GM23248 (cell line): Measurements from ENCODE around the gene PDZRN4. TPM values are rescaled to one million over a fixed set of nuclear protein-coding genes. Genes with fewer than 3 reads are reported as not detected.

Experiments
- DNase-seq: peaks from one replicate; pipeline ENCODE4 v3.0.0-alpha.2; 2015
- H2AFZ ChIP-seq: fragments of 200-600 bp; sonication (generic); 2 replicates; pipeline ENCODE4 v1.6.1; 2016; ENCODE audit warnings: antibody characterized with exemption
- H3F3A ChIP-seq: fragments of 200-600 bp; sonication (generic); 2 replicates; pipeline ENCODE4 v1.6.1; 2016; ENCODE audit warnings: mild to moderate bottlenecking, antibody characterized with exemption, mixed run types; ENCODE audit not compliant: insufficient read depth
- H3K27ac ChIP-seq: fragments of 200-600 bp; sonication (generic); 2 replicates; pipeline ENCODE4 v1.5.1; 2016; ENCODE audit warnings: mild to moderate bottlenecking
- H3K27me3 ChIP-seq: fragments of 200-600 bp; sonication (generic); replicated peaks from 2 replicates; pipeline ENCODE4 v1.6.1; 2016; ENCODE audit warnings: mild to moderate bottlenecking; ENCODE audit not compliant: insufficient read depth
- H3K36me3 ChIP-seq: fragments of 200-600 bp; sonication (generic); 2 replicates; pipeline ENCODE4 v1.6.1; 2016; ENCODE audit warnings: low read depth, mild to moderate bottlenecking
- H3K4me1 ChIP-seq: fragments of 200-600 bp; sonication (generic); 2 replicates; pipeline ENCODE4 v1.6.1; 2016; ENCODE audit warnings: mild to moderate bottlenecking; ENCODE audit not compliant: insufficient read depth
- H3K4me2 ChIP-seq: fragments of 200-600 bp; sonication (generic); one replicate; pipeline ENCODE4 v1.6.1; 2016; ENCODE audit warnings: mild to moderate bottlenecking; ENCODE audit not compliant: unreplicated experiment
- H3K4me3 ChIP-seq: fragments of 200-600 bp; sonication (generic); 2 replicates; pipeline ENCODE4 v1.5.1; 2016; ENCODE audit warnings: mild to moderate bottlenecking
- H3K79me2 ChIP-seq: fragments of 200-600 bp; sonication (generic); 2 replicates; pipeline ENCODE4 v1.6.1; 2016; ENCODE audit warnings: mild to moderate bottlenecking; ENCODE audit not compliant: insufficient read depth
- H3K9ac ChIP-seq: fragments of 200-600 bp; sonication (generic); 2 replicates; pipeline ENCODE4 v1.6.1; 2016; ENCODE audit warnings: mild to moderate bottlenecking
- H3K9me2 ChIP-seq: fragments of 200-600 bp; sonication (generic); 2 replicates; pipeline ENCODE4 v1.6.1; 2016; ENCODE audit warnings: mixed run types, mild to moderate bottlenecking, moderate library complexity; ENCODE audit not compliant: insufficient read depth
- H3K9me3 ChIP-seq: fragments of 200-600 bp; sonication (generic); one replicate; pipeline ENCODE4 v1.6.1; 2017; ENCODE audit warnings: low read depth
- H4K20me1 ChIP-seq: fragments of 200-600 bp; sonication (generic); 2 replicates; pipeline ENCODE4 v1.6.0; 2016; ENCODE audit not compliant: insufficient read depth
- EZH2 ChIP-seq: fragments of 200-600 bp; sonication (generic); IDR thresholded peaks from 2 replicates; pipeline ENCODE4 v1.6.1; 2018; ENCODE audit warnings: antibody characterized with exemption, mild to moderate bottlenecking; ENCODE audit not compliant: insufficient read depth, poor library complexity, severe bottlenecking
- EZH2phosphoT487 ChIP-seq: fragments of 200-600 bp; sonication (generic); IDR thresholded peaks from 2 replicates; pipeline ENCODE4 v1.6.1; 2018; ENCODE audit warnings: antibody characterized with exemption, moderate library complexity, mild to moderate bottlenecking, low read depth; ENCODE audit not compliant: insufficient read depth
- WGBS, 2 experiments: methylation state at CpG; one replicate each; pipeline ENCODE4 v1.1.6; 2015 to 2017; ENCODE audit warnings: low lambda C conversion rate in 2 of 2, low coverage in 1 of 2; ENCODE audit errors: missing lambda C conversion rate in 2 of 2; 5-methylcytosine and 5-hydroxymethylcytosine counted together
- in situ Hi-C: fragments of 300-500 bp; cut with MboI; formaldehyde crosslinking; loops from 2 replicates; pipeline ENCODE4 v1.15.0; 2020
- polyA plus RNA-seq: library from polyadenylated mRNA; unstranded; fragments of >200 nt; fragmentation: Nextera tagmentation; extraction: Ambion mirVana; gene quantifications from 2 replicates; pipeline ENCODE4 v1.2.1, GENCODE V29; 2016
- total RNA-seq: library from RNA; depleted of rRNA; stranded (reverse); fragments of >200 nt; shearing (Covaris generic); gene quantifications from 2 replicates; pipeline ENCODE4 v1.2.3, GENCODE V29; 2014

The PDZRN4 gene
- total and polyA plus RNA-seq, 2 experiments from 2014 or later, result not detected

DNA sequence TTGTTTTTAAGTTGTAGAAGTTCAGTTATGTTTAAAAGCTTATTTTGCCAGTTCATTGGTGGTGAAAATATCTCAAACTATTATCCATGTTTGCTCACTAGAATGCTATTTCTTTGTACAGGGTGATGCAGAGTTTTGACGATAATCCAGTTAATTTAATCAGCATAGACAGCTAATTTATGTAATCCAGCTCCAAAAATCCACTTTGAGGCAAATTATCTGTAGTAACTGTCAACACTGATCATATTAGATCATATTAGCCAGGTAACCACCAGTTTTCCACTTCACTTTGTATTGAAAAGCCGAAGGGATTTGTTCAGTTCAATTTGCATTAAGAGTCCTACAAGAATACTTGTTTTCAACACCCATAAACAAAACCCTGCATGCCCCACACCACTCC lies 378.6 kb downstream of the PDZRN4 start:
- H3K4me2 ChIP-seq, result no peak overlapping the region
- H3K9me2 ChIP-seq, result no peaks in the 10 kb centered on the region
- no peak overlapping the region for H3K4me3 ChIP-seq
- WGBS, 2 experiments, result 55 to 60% methylated on average over 2 of the region's 2 CpGs
- no peaks in the 10 kb centered on the region for H3K36me3 ChIP-seq
- no peaks in the 10 kb centered on the region; the same call in none of the 2 replicates for H3K27me3 ChIP-seq
- no peak for DNase-seq
- H4K20me1 ChIP-seq, result no peaks in the 10 kb centered on the region
- H3K4me1 ChIP-seq, result no peaks in the 10 kb centered on the region
- H3K9me3 ChIP-seq, result no peaks in the 10 kb centered on the region
- in situ Hi-C loops, result no loop called here
- H2AFZ ChIP-seq, result no peak overlapping the region
- H3K27ac ChIP-seq, result no peak overlapping the region
- no peak for TF ChIP-seq EZH2phosphoT487
- TF ChIP-seq EZH2, result no peak
- H3F3A ChIP-seq, result no peaks in the 10 kb centered on the region
- no peak overlapping the region for H3K9ac ChIP-seq
- H3K79me2 ChIP-seq, result no peaks in the 10 kb centered on the region

DNA sequence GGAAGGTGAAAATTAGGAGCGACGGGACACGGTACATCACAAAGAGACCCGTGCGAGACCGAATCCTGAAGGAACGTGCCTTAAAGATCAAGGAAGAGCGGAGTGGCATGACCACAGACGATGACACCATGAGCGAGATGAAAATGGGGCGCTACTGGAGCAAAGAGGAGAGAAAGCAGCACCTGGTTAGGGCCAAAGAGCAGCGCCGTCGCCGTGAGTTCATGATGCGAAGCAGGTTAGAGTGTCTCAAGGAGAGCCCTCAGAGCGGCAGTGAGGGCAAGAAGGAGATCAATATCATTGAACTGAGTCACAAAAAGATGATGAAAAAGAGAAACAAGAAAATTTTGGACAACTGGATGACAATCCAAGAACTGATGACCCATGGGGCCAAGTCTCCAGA lies 385.3 kb downstream of the PDZRN4 start:
- no peak overlapping the region for H3K27ac ChIP-seq
- DNase-seq, result no peak
- no peak overlapping the region for H2AFZ ChIP-seq
- no peaks in the 10 kb centered on the region for H3K27me3 ChIP-seq
- H3K4me3 ChIP-seq, result no peak overlapping the region
- no peaks in the 10 kb centered on the region for H3F3A ChIP-seq
- no peaks in the 10 kb centered on the region for H3K4me1 ChIP-seq
- H3K4me2 ChIP-seq, result no peak overlapping the region
- in situ Hi-C loops, result no loop called here
- H3K79me2 ChIP-seq, result no peaks in the 10 kb centered on the region
- no peak overlapping the region for H3K9ac ChIP-seq
- no peaks in the 10 kb centered on the region for H3K36me3 ChIP-seq
- no peaks in the 10 kb centered on the region for H3K9me3 ChIP-seq
- H3K9me2 ChIP-seq, result no peaks in the 10 kb centered on the region
- TF ChIP-seq EZH2, result no peak
- TF ChIP-seq EZH2phosphoT487, result no peak
- H4K20me1 ChIP-seq, result no peaks in the 10 kb centered on the region
- WGBS, 2 experiments, result 74 to 76% methylated on average over 17 of the region's 17 CpGs

DNA sequence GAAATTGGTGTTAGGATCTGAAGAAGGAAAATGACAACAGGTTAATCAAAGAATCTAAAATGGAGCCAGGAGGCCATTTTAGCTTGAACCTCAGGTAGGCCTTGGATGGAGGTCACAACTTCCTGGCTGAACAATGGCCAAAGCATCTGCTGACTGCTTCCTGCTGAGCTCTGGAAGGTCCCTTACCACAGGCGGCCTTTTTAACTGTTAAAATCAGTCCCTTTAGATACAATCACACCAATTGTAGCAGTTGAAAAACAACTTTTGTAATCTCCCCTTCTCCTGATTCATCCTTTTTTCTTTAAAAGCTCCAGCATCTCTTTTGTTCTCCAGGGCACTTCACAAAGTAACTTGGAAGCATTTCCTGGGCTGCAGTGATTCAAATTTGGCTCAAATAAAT lies 388.8 kb downstream of the PDZRN4 start:
- DNase-seq, result no peak
- H3K4me2 ChIP-seq, result no peak overlapping the region

DNA sequence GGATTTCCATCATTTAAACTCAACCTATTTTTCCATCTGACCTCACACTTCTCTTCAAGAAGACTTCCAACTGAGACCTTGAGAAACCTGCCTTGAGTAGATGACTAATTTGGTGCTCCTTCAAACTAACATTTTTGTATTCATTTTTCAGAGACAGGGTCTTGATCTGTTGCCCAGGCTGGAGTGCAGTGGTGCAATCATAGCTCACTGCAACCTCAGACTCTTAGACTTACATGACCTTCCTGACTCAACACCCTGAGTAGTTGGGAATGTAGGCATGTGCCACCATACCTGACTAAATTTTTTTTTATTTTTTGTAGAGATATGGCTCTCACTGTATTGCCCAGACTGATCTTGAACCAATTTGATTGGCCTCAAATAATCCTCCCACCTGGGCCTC lies 389.9 kb downstream of the PDZRN4 start:
- no peaks in the 10 kb centered on the region for H3K4me1 ChIP-seq
- H3K36me3 ChIP-seq, result no peaks in the 10 kb centered on the region
- in situ Hi-C loops, result no loop called here
- no peak overlapping the region for H2AFZ ChIP-seq
- DNase-seq, result no peak
- TF ChIP-seq EZH2 (no peak), EZH2phosphoT487 (no peak)
- no peaks in the 10 kb centered on the region for H3K79me2 ChIP-seq
- no peak overlapping the region for H3K4me2 ChIP-seq
- no peaks in the 10 kb centered on the region for H3F3A ChIP-seq
- H4K20me1 ChIP-seq, result no peaks in the 10 kb centered on the region
- no peak overlapping the region for H3K9ac ChIP-seq
- no peak overlapping the region for H3K4me3 ChIP-seq
- no peaks in the 10 kb centered on the region for H3K9me3 ChIP-seq
- no peaks in the 10 kb centered on the region for H3K9me2 ChIP-seq
- no peak overlapping the region for H3K27ac ChIP-seq
- no peaks in the 10 kb centered on the region for H3K27me3 ChIP-seq

More for the DNA sequence above, 388.8 kb downstream of the PDZRN4 start:
- Histone ChIP-seq H2AFZ (no peak overlapping the region), H3K27me3 (no peaks in the 10 kb centered on the region), H3K9me2 (no peaks in the 10 kb centered on the region), H3K27ac (no peak overlapping the region), H3K36me3 (no peaks in the 10 kb centered on the region), H3K9me3 (no peaks in the 10 kb centered on the region), H3F3A (no peaks in the 10 kb centered on the region), H3K79me2 (no peaks in the 10 kb centered on the region), H4K20me1 (no peaks in the 10 kb centered on the region), H3K9ac (no peak overlapping the region), H3K4me1 (no peaks in the 10 kb centered on the region), H3K4me3 (no peak overlapping the region)
- no peak for TF ChIP-seq EZH2phosphoT487
- no peak for TF ChIP-seq EZH2
- 38 to 41% methylated on average over 1 of the region's 1 CpG for WGBS, 2 experiments
- in situ Hi-C loops, result no loop called here

DNA sequence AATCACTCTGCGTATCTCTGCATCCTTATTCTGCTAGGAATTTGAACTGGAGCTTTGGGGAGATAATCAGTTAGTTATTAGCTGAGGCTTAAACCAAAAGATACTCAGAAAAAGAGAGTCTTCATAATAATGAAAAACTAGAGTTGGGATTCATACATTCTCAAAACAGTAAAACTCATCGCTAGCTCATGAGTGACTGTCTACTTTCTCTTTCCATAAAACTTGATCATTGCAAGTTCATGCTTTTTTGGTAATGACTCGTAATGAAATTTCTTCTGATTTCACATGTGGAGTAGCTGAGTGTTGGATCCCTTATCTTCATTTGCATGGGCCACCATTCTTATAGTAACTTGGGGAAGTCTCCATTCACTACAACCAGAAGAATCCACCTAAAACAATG lies 397.7 kb downstream of the PDZRN4 start:
- no peaks in the 10 kb centered on the region for H3K27me3 ChIP-seq
- H3K4me2 ChIP-seq, result no peak overlapping the region
- H3K9ac ChIP-seq, result no peak overlapping the region
- no peak overlapping the region for H2AFZ ChIP-seq
- no peak overlapping the region for H3K27ac ChIP-seq
- no peaks in the 10 kb centered on the region for H4K20me1 ChIP-seq
- WGBS, 2 experiments, result 50 to 57% methylated on average over 3 of the region's 3 CpGs
- no peak overlapping the region for H3K4me3 ChIP-seq
- no peaks in the 10 kb centered on the region for H3K9me2 ChIP-seq
- no peaks in the 10 kb centered on the region for H3K79me2 ChIP-seq
- H3K4me1 ChIP-seq, result no peaks in the 10 kb centered on the region
- in situ Hi-C loops, result no loop called here
- H3K9me3 ChIP-seq, result no peaks in the 10 kb centered on the region
- no peak for TF ChIP-seq EZH2
- TF ChIP-seq EZH2phosphoT487, result no peak
- no peaks in the 10 kb centered on the region for H3K36me3 ChIP-seq
- no peaks in the 10 kb centered on the region for H3F3A ChIP-seq
- no peak for DNase-seq
